ENCODE results near the gene SYTL4.
"Not testable (repeated sequence)": the region's sequence is repeated elsewhere in the genome, so short reads cannot be mapped to it uniquely, and the experiment has no call there.

SYTL4 gene

GRCh38 chrX:100731441-100732281 lies at the start of gene SYTL4:
TSS of gene SYTL4 (minus strand) at chrX:100732121. CDS start at chrX:100702037, 30,084 bp downstream.
- peak; percentile 21 for DNase-seq

GRCh38 chrX:100769439-100769838 lies 37.5 kb upstream of the SYTL4 start:
- not testable (repeated sequence) for DNase-seq

GRCh38 chrX:100768679-100769338 lies 36.9 kb upstream of the SYTL4 start:
- peak; percentile 63 for DNase-seq

- no peak for DNase-seq
Measured at GRCh38 chrX:100750883-100751282, 19.0 kb upstream of the SYTL4 start.

- DNase-seq = no peak
Measured at GRCh38 chrX:100748108-100748507, 16.2 kb upstream of the SYTL4 start.

GRCh38 chrX:100747703-100748102 lies 15.8 kb upstream of the SYTL4 start:
- DNase-seq = no peak

GRCh38 chrX:100747090-100747489 lies 15.2 kb upstream of the SYTL4 start:
- DNase-seq = no peak

- DNase-seq = peak; percentile 29
Measured at GRCh38 chrX:100745806-100746537, 14.1 kb upstream of the SYTL4 start.

GRCh38 chrX:100745205-100745604 lies 13.3 kb upstream of the SYTL4 start:
- no peak for DNase-seq

GRCh38 chrX:100743009-100743607 lies 11.2 kb upstream of the SYTL4 start:
- no peak for DNase-seq

- not testable (repeated sequence) for DNase-seq
Measured at GRCh38 chrX:100724006-100724405, 7.9 kb downstream of the SYTL4 start.

- DNase-seq = no peak
Measured at GRCh38 chrX:100721328-100721727, 10.6 kb downstream of the SYTL4 start.

GRCh38 chrX:100720301-100720700 lies 11.6 kb downstream of the SYTL4 start:
- no peak for DNase-seq

- no peak for DNase-seq
Measured at GRCh38 chrX:100719139-100719538, 12.8 kb downstream of the SYTL4 start.

GRCh38 chrX:100717363-100717762 lies 14.6 kb downstream of the SYTL4 start:
- no peak for DNase-seq

- DNase-seq = no peak
Measured at GRCh38 chrX:100710816-100711215, 21.1 kb downstream of the SYTL4 start.

- no peak for DNase-seq
Measured at GRCh38 chrX:100704581-100705203, 27.2 kb downstream of the SYTL4 start.

GRCh38 chrX:100700809-100701208 lies 31.1 kb downstream of the SYTL4 start:
- no peak for DNase-seq

GRCh38 chrX:100698551-100698950 lies 33.4 kb downstream of the SYTL4 start:
- no peak for DNase-seq

GRCh38 chrX:100696699-100697351 lies 35.1 kb downstream of the SYTL4 start:
- no peak for DNase-seq

- DNase-seq = no peak
Measured at GRCh38 chrX:100695991-100696390, 35.9 kb downstream of the SYTL4 start.

- DNase-seq = no peak
Measured at GRCh38 chrX:100695302-100695701, 36.6 kb downstream of the SYTL4 start.
